ENCODE measurements around the gene NEGR1. TPM values are rescaled to one million over a fixed set of nuclear protein-coding genes. Genes with fewer than 3 reads are reported as not detected.

Gene NEGR1
- total and polyA plus RNA-seq, 4 donors = 0.86 to 7.3 (median 2.5) TPM

- H3K27ac ChIP-seq (ENCODE audit: low read depth in 1 of 2, low read length in 1 of 2) = no peak overlapping the region
- no peak overlapping the region for H3K4me3 ChIP-seq
- TF ChIP-seq, protein P1, sequence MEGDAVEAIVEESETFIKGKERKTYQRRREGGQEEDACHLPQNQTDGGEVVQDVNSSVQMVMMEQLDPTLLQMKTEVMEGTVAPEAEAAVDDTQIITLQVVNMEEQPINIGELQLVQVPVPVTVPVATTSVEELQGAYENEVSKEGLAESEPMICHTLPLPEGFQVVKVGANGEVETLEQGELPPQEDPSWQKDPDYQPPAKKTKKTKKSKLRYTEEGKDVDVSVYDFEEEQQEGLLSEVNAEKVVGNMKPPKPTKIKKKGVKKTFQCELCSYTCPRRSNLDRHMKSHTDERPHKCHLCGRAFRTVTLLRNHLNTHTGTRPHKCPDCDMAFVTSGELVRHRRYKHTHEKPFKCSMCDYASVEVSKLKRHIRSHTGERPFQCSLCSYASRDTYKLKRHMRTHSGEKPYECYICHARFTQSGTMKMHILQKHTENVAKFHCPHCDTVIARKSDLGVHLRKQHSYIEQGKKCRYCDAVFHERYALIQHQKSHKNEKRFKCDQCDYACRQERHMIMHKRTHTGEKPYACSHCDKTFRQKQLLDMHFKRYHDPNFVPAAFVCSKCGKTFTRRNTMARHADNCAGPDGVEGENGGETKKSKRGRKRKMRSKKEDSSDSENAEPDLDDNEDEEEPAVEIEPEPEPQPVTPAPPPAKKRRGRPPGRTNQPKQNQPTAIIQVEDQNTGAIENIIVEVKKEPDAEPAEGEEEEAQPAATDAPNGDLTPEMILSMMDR (IDR thresholded peaks at IDR 0.05; ENCODE audit: control extremely low read depth, extremely low read depth) = no peak
- H3K36me3 ChIP-seq (ENCODE audit: control insufficient read depth in 4 of 4, insufficient read depth in 4 of 4, low read length in 4 of 4) = no peaks in the 10 kb centered on the region
- no peaks in the 10 kb centered on the region for H3K9me3 ChIP-seq (ENCODE audit: control insufficient read depth in 4 of 4, insufficient read depth in 3 of 4, low read length in 3 of 4)
- no peak overlapping the region for H3K9ac ChIP-seq (ENCODE audit: insufficient read depth in 1 of 2, low read length in 2 of 2)
- DNase-seq (no peak), ATAC-seq (ENCODE audit: insufficient read depth, low FRiP score) (no peak)
- no peaks in the 10 kb centered on the region for H3K4me1 ChIP-seq (ENCODE audit: control insufficient read depth in 5 of 5, insufficient read depth in 5 of 5, low read length in 5 of 5)
- H3K27me3 ChIP-seq (ENCODE audit: control insufficient read depth in 3 of 3, insufficient read depth in 3 of 3, low read length in 2 of 3) = no peaks in the 10 kb centered on the region
Measured at GRCh38 chr1:71666609-71667008, 615.7 kb downstream of the NEGR1 start.

DNA sequence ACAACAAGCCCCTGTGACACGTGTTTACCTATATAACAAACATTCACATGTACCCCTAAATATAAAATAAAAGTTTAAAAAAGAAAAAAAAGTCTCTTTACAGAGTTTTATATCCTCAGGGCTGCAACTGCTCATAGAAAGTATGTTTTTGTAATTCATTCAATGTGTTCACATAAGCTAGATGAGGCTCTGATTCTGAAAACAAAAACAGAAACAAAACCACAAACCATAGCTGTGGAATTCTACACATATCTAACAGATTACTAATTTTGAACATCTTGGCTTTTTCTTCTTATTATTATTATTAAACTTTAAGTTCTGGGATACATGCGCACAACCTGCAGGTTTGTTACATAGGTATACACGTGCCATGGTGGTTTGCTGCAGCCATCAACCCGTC, 621.9 kb downstream of the NEGR1 start:
- H3K4me1 ChIP-seq (ENCODE audit: control insufficient read depth in 5 of 5, insufficient read depth in 5 of 5, low read length in 5 of 5) = peaks cover 0 to 13% (median 0%) of the 10 kb centered on the region in 5 donors
- H3K27me3 ChIP-seq (ENCODE audit: control insufficient read depth in 3 of 3, insufficient read depth in 3 of 3, low read length in 2 of 3) = no peaks in the 10 kb centered on the region
- 86 to 92% methylated on average over 4 of the region's 4 CpGs for WGBS, 2 donors
- no peak for DNase-seq
- H3K36me3 ChIP-seq (ENCODE audit: control insufficient read depth in 4 of 4, insufficient read depth in 4 of 4, low read length in 4 of 4) = no peaks in the 10 kb centered on the region
- no peak overlapping the region for H3K9ac ChIP-seq (ENCODE audit: insufficient read depth in 1 of 2, low read length in 2 of 2)
- H3K4me3 ChIP-seq = no peak overlapping the region
- no peak for ATAC-seq (ENCODE audit: insufficient read depth, low FRiP score)
- H3K9me3 ChIP-seq (ENCODE audit: control insufficient read depth in 4 of 4, insufficient read depth in 3 of 4, low read length in 3 of 4) = no peaks in the 10 kb centered on the region
- H3K27ac ChIP-seq (ENCODE audit: low read depth in 1 of 2, low read length in 1 of 2) = no peak overlapping the region
- TF ChIP-seq, protein P1 (IDR thresholded peaks at IDR 0.05; ENCODE audit: control extremely low read depth, extremely low read depth) = no peak

- H3K9ac ChIP-seq (ENCODE audit: insufficient read depth in 1 of 2, low read length in 2 of 2) = no peak overlapping the region
- TF ChIP-seq, protein P1 (IDR thresholded peaks at IDR 0.05; ENCODE audit: control extremely low read depth, extremely low read depth) = no peak
- no peak overlapping the region for H3K4me3 ChIP-seq
- peaks cover 0 to 13% (median 0%) of the 10 kb centered on the region in 5 donors for H3K4me1 ChIP-seq (ENCODE audit: control insufficient read depth in 5 of 5, insufficient read depth in 5 of 5, low read length in 5 of 5)
- no peak overlapping the region for H3K27ac ChIP-seq (ENCODE audit: low read depth in 1 of 2, low read length in 1 of 2)
- H3K27me3 ChIP-seq (ENCODE audit: control insufficient read depth in 3 of 3, insufficient read depth in 3 of 3, low read length in 2 of 3) = no peaks in the 10 kb centered on the region
- peak in 2 of 3 donors; percentile 64 to 87 for DNase-seq
- 64 to 75% methylated on average over 4 of the region's 4 CpGs for WGBS, 2 donors
- H3K36me3 ChIP-seq (ENCODE audit: control insufficient read depth in 4 of 4, insufficient read depth in 4 of 4, low read length in 4 of 4) = no peaks in the 10 kb centered on the region
- no peaks in the 10 kb centered on the region for H3K9me3 ChIP-seq (ENCODE audit: control insufficient read depth in 4 of 4, insufficient read depth in 3 of 4, low read length in 3 of 4)
- ATAC-seq (ENCODE audit: insufficient read depth, low FRiP score) = no peak
Measured at GRCh38 chr1:71657891-71658679, 624.3 kb downstream of the NEGR1 start.

Data from lung (tissue), 12 donors.